C4-2B (cell line): ENCODE data around the gene TYW1.
"Not testable (repeated sequence)": the region's sequence is repeated elsewhere in the genome, so short reads cannot be mapped to it uniquely, and the experiment has no call there.

ENCODE experiments used
- CTCF ChIP-seq: fragments of 450-650 bp; conservative IDR thresholded peaks from 2 replicates; pipeline ENCODE4 v1.5.1; 2017; ENCODE audit warnings: mild to moderate bottlenecking
- ZFX ChIP-seq: fragments of 450-650 bp; IDR thresholded peaks from 2 replicates; pipeline ENCODE4 v1.6.1; 2017

DNA sequence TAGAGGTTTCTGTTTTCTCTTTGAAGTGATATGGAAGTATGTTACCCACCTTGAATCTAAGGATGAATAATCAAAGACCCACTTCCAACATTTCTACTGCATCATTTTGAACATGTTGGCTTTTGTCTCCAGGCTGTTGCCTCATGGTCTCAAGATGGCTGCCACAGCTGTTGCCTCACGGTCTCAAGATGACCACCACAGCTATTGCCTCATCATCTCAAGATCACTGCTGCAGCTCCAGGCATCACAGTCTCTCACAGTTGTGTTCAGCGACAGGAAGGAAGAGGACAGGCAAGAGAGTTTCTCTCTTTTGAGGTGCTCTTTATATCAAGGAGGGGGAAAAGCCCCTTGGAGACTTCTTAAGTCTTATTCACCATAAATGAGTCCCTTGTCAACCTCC, 267.4 kb downstream of the TYW1 start:
- not testable (repeated sequence) for TF ChIP-seq CTCF, ZFX
